HUES6 (cell line): Measurements from ENCODE around the gene ORMDL3.
"Not testable (repeated sequence)": the region's sequence is repeated elsewhere in the genome, so short reads cannot be mapped to it uniquely, and the experiment has no call there.

ENCODE experiments used
- H3K27ac ChIP-seq: 2 replicates; pipeline ENCODE4 v1.7.0; 2013; ENCODE audit warnings: low read depth, mild to moderate bottlenecking, low read length, inconsistent platforms
- H3K27me3 ChIP-seq: 2 replicates; pipeline ENCODE4 v1.6.1; 2013; ENCODE audit warnings: low read length; ENCODE audit not compliant: control insufficient read depth, insufficient read depth
- H3K36me3 ChIP-seq: 2 replicates; pipeline ENCODE4 v1.6.1; 2013; ENCODE audit warnings: low read length; ENCODE audit not compliant: control insufficient read depth, insufficient read depth
- H3K4me1 ChIP-seq: 2 replicates; pipeline ENCODE4 v1.6.1; 2013; ENCODE audit warnings: low read length; ENCODE audit not compliant: control insufficient read depth, insufficient read depth
- H3K4me3 ChIP-seq: 2 replicates; pipeline ENCODE4 v1.5.1; 2013; ENCODE audit warnings: low read depth, low read length
- H3K9ac ChIP-seq: one replicate; pipeline ENCODE4 v1.6.1; 2013; ENCODE audit warnings: mild to moderate bottlenecking, low read length
- H3K9me3 ChIP-seq: 2 replicates; pipeline ENCODE4 v1.6.1; 2013; ENCODE audit warnings: low read depth, low read length; ENCODE audit not compliant: control insufficient read depth, insufficient read depth

The ORMDL3 gene

GRCh38 chr17:39904990-39905288, 22.5 kb downstream of the ORMDL3 start:
- Histone ChIP-seq H3K9me3 (no peaks in the 10 kb centered on the region), H3K4me1 (no peaks in the 10 kb centered on the region), H3K27me3 (no peaks in the 10 kb centered on the region), H3K9ac (no peak overlapping the region), H3K4me3 (no peak overlapping the region), H3K27ac (no peak overlapping the region), H3K36me3 (peaks cover 2% of the 10 kb centered on the region; the same call in 1 of the 2 replicates)

DNA sequence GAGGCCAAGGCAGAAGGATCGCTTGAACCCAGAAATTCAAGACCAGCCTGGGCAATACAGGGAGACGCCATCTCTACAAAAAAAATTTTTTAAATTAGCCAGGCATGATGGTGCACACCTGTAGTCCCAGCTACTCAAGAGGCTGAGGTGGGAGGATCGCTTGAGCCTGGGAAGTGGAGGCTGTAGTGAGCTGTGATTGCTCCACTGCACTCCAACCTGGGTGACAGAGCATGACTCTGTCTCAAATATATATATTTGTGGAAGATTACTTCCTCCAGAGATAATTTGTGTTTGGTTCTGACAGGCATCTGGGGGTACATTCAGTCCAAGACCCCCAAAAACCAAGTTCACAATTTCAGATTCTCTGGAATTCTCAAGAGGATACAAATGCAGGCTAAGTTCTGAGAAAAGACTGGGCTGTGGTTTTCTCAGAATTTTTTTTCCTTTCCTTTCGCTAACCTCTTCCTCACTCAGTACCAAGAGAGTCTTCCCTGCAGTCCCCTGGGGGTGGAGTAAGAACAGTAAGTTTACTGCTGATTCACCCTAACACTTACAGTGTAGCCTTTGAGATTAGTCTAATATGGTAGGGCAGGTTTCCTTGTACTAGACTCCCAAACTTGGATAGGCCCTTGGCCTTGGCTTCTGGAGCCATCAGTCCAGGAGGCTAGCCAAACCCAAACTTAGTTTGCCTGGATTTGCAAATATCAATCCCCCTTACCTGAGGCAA, 24.1 kb downstream of the ORMDL3 start:
- H3K27ac ChIP-seq: no peak overlapping the region

GRCh38 chr17:39902027-39902426, 25.4 kb downstream of the ORMDL3 start:
- not testable (repeated sequence) for H3K4me1 ChIP-seq, H3K27ac ChIP-seq, H3K36me3 ChIP-seq, H3K9me3 ChIP-seq, H3K4me3 ChIP-seq, H3K9ac ChIP-seq, H3K27me3 ChIP-seq

More for the DNA sequence above, 24.1 kb downstream of the ORMDL3 start:
- Histone ChIP-seq H3K4me1 (no peaks in the 10 kb centered on the region), H3K4me3 (no peak overlapping the region), H3K9ac (no peak overlapping the region), H3K36me3 (peaks cover 2% of the 10 kb centered on the region; the same call in 1 of the 2 replicates), H3K27me3 (no peaks in the 10 kb centered on the region), H3K9me3 (no peaks in the 10 kb centered on the region)

- Histone ChIP-seq H3K9me3 (no peaks in the 10 kb centered on the region), H3K36me3 (0 out of 2 replicates have a peak, but pooled peaks cover 2% of the 10 kb centered on the region), H3K27me3 (no peaks in the 10 kb centered on the region), H3K4me1 (no peaks in the 10 kb centered on the region), H3K9ac (no peak overlapping the region), H3K27ac (no peak overlapping the region), H3K4me3 (no peak overlapping the region)
Observed at GRCh38 chr17:39899215-39899614, 28.2 kb downstream of the ORMDL3 start.

DNA sequence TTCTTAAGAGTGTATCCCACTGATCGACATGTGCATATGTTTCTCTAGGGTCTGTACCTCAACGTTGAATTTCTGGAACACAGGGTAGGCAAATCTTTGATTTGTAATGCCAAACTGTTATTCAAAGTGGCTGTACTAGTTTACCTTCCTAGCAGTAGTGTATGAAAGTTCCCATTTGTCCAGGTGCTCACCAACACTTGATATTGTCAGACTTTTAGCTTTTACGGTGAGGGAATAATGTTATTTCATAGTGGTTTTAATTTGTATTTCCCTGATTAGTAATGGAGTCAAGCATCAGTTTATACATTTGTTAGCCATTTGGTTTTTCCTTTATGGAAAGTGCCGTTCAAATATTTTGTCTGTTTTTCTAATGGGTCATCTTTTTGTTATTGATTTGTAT, 29.3 kb downstream of the ORMDL3 start:
- no peak overlapping the region for H3K9ac ChIP-seq
- H3K27me3 ChIP-seq: peaks cover under 1% of the 10 kb centered on the region; the same call in 1 of the 2 replicates
- H3K36me3 ChIP-seq: no peaks in the 10 kb centered on the region
- no peaks in the 10 kb centered on the region for H3K9me3 ChIP-seq
- no peak overlapping the region for H3K27ac ChIP-seq
- no peaks in the 10 kb centered on the region for H3K4me1 ChIP-seq
- H3K4me3 ChIP-seq: no peak overlapping the region

DNA sequence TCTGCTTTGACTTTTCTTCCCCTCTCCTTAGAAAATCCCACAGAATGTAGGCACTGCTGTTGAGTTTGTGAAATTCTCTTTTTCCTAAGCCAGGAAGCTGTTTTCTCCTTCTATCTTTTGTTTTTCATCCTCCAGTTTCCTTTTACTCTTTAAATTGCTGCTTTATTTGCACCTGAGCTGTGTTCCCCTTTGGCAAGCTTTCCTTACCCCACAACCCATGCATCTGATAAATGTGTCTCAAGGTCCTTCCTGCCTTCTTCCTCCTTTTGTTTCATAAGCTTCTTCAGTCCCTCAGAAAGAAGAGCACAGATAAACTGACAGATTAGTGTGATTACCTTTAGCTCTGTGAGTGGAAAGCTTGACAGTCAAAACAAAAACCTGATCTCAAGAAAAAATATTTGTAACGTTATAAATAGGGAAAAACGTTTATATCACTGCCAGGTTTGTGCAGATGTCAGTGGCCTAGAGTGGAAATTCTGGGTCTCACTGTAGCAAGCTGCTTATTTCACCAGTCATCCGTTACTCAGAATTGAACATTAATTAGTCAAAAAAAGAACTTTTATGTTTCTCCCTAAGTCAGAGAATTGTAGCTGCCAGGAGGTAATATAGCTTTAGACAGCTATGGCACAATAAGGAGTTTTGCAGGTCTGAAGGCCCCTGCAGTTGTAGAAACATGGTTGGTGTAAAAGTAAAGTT, 32.6 kb downstream of the ORMDL3 start:
- Histone ChIP-seq H3K9ac (no peak overlapping the region), H3K27me3 (peaks cover 10% of the 10 kb centered on the region), H3K36me3 (no peaks in the 10 kb centered on the region), H3K27ac (no peak overlapping the region), H3K9me3 (no peaks in the 10 kb centered on the region), H3K4me1 (no peaks in the 10 kb centered on the region), H3K4me3 (no peak overlapping the region)

DNA sequence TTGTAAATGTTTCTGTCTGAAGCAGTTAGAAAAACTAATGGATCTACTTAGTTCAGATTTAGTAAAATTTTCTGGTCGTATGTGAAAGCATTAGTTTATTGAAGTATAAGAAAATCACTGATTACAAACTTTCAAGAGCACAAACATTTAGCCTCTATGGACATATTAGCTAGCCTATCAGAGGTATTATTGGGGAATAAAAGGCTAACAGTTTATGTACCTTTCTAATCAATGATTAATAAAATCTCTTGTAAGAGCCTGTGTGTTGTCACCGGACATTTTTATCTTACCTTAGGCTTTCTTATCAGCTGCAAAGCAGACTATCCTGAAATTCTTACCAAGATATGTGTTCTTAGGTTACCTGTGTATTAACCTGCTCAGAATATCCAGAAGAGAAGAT, 38.2 kb downstream of the ORMDL3 start:
- no peaks in the 10 kb centered on the region for H3K4me1 ChIP-seq
- H3K36me3 ChIP-seq: no peaks in the 10 kb centered on the region
- no peak overlapping the region for H3K4me3 ChIP-seq
- no peaks in the 10 kb centered on the region for H3K9me3 ChIP-seq
- no peak overlapping the region for H3K9ac ChIP-seq
- H3K27me3 ChIP-seq: peaks cover 10% of the 10 kb centered on the region
- no peak overlapping the region for H3K27ac ChIP-seq

DNA sequence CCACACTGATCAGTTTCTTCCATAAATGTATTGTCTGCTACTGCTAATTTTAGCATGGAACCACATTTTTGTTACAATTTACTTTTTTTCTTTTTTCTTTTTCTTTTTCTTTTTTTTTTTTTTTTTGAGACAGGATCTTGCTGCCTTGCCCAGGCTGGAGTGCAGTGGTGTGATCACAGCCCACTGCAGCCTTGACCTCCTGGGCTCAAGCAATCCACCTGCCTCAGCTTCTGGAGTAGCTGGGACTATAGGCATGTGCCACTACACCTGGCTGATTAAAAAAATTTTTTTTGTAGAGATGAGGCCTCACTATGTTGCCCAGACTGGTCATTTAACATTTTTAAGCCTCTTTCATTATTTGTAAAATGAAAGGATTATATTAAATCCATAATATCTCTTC, 40.3 kb downstream of the ORMDL3 start:
- Histone ChIP-seq H3K9ac (no peak overlapping the region), H3K4me3 (no peak overlapping the region), H3K4me1 (no peaks in the 10 kb centered on the region), H3K9me3 (no peaks in the 10 kb centered on the region), H3K27ac (no peak overlapping the region), H3K27me3 (no peaks in the 10 kb centered on the region), H3K36me3 (no peaks in the 10 kb centered on the region)

DNA sequence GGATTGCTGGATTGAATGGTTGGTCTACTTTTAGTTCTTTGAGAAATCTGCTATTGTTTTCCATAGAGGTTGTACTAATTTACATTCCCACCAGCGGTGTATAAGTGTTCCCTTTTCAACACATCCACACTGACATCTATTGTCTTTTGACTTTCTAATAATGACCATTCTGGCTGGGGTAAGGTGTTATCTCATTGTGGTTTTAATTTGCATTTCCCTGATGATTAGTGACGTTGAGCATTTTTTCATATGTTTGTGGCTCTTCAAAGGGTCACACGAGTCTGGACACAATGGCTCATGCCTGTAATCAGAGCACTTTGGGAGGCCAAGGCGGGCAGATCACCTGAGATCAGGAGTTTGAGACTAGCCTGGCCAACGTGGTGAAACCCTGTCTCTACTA, 41.3 kb downstream of the ORMDL3 start:
- H3K4me3 ChIP-seq, H3K27me3 ChIP-seq, H3K27ac ChIP-seq, H3K9ac ChIP-seq, H3K4me1 ChIP-seq, H3K36me3 ChIP-seq, H3K9me3 ChIP-seq: not testable (repeated sequence)

DNA sequence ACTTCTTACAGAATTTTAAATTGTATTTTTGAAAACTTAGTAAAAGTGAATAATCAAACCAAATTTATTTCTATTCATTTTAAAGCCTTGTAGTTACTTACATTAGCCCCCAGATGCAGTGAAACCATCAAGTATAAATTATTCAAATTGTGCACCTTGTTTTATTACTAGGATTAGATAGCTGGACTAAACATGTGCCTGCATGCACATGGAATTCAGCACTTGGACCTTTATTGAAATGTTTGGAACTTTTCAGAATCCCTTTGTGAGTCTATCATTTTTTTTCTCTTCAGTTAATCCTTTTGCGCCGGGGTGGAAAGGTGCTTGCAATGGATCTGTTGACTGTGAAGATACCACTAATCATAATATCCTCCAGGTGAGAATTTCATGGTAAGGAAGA, 54.6 kb downstream of the ORMDL3 start:
- Histone ChIP-seq H3K9me3 (no peaks in the 10 kb centered on the region), H3K4me3 (no peak overlapping the region), H3K27me3 (peaks cover 14% of the 10 kb centered on the region), H3K27ac (no peak overlapping the region), H3K4me1 (no peaks in the 10 kb centered on the region), H3K36me3 (no peaks in the 10 kb centered on the region), H3K9ac (no peak overlapping the region)

DNA sequence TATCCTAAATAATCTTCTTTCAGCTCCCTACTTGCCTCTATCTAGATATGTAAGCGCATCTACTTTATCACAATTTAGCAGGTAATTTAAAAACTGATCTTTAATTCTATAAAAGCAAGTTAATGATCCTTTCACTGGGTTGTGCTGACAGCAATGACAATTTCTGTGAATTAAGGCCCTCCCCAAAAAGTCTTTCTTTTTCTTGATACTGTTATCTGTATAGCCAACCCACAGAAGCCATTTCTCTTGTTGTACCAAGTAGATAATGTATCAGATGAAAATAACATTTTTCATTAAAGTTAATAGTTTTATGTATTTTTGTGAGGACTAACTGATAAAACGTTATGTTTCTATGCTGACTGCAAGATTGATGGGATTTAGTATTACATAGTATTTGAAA, 55.6 kb downstream of the ORMDL3 start:
- peaks cover 23% of the 10 kb centered on the region for H3K27me3 ChIP-seq
- no peak overlapping the region for H3K27ac ChIP-seq
- no peaks in the 10 kb centered on the region for H3K9me3 ChIP-seq
- H3K4me3 ChIP-seq: no peak overlapping the region
- H3K36me3 ChIP-seq: no peaks in the 10 kb centered on the region
- no peaks in the 10 kb centered on the region for H3K4me1 ChIP-seq
- no peak overlapping the region for H3K9ac ChIP-seq
